DOHH2 (cell line): Measurements from ENCODE around the gene SOWAHA.

ENCODE experiments used
- H3F3A ChIP-seq: fragments of 200-600 bp; sonication (generic), shearing (Covaris generic); 2 replicates; pipeline ENCODE4 v1.6.0; 2016; ENCODE audit warnings: antibody characterized with exemption, mild to moderate bottlenecking; ENCODE audit not compliant: control insufficient read depth, insufficient read depth
- H3K27ac ChIP-seq: fragments of 200-600 bp; sonication (generic); 2 replicates; pipeline ENCODE4 v1.5.1; 2014; ENCODE audit warnings: low read depth, mild to moderate bottlenecking, low read length, moderate library complexity
- H3K27me3 ChIP-seq: fragments of 200-600 bp; sonication (generic); 2 replicates; pipeline ENCODE4 v1.6.1; 2014; ENCODE audit warnings: mild to moderate bottlenecking, low read length, mixed read lengths; ENCODE audit not compliant: control insufficient read depth
- H3K36me3 ChIP-seq: fragments of 200-600 bp; sonication (generic); 2 replicates; pipeline ENCODE4 v1.6.1; 2014; ENCODE audit warnings: mild to moderate bottlenecking, low read length, moderate library complexity, mixed read lengths; ENCODE audit not compliant: control insufficient read depth
- H3K4me1 ChIP-seq: fragments of 200-600 bp; sonication (generic); 2 replicates; pipeline ENCODE4 v1.6.1; 2014; ENCODE audit warnings: mild to moderate bottlenecking, low read length, mixed read lengths; ENCODE audit not compliant: control insufficient read depth
- H3K4me2 ChIP-seq: fragments of 200-600 bp; sonication (generic); 2 replicates; pipeline ENCODE4 v1.6.0; 2014; ENCODE audit warnings: mild to moderate bottlenecking, low read length, moderate library complexity
- H3K4me3 ChIP-seq: fragments of 200-600 bp; sonication (generic); 2 replicates; pipeline ENCODE4 v1.5.1; 2014; ENCODE audit warnings: mild to moderate bottlenecking, low read length, mixed read lengths
- H3K79me2 ChIP-seq: fragments of 200-600 bp; sonication (generic); 2 replicates; pipeline ENCODE4 v1.6.1; 2014; ENCODE audit warnings: mild to moderate bottlenecking, low read length, mixed read lengths; ENCODE audit not compliant: control insufficient read depth
- H3K9me2 ChIP-seq: fragments of 200-600 bp; sonication (generic); replicated peaks from 2 replicates; pipeline ENCODE4 v1.6.1; 2014; ENCODE audit warnings: mild to moderate bottlenecking, low read length, mixed read lengths; ENCODE audit not compliant: control insufficient read depth
- H3K9me3 ChIP-seq: fragments of 200-600 bp; sonication (generic); 2 replicates; pipeline ENCODE4 v1.6.1; 2014; ENCODE audit warnings: antibody characterized with exemption, low read length, mixed read lengths; ENCODE audit not compliant: control insufficient read depth, insufficient read depth
- H4K20me1 ChIP-seq: fragments of 200-600 bp; sonication (generic); 2 replicates; pipeline ENCODE4 v1.6.0; 2014; ENCODE audit warnings: low read depth, mild to moderate bottlenecking, antibody characterized with exemption, low read length, moderate library complexity; ENCODE audit not compliant: control insufficient read depth, insufficient read depth
- EZH2phosphoT487 ChIP-seq: fragments of 200-600 bp; sonication (generic); IDR thresholded peaks from 2 replicates; pipeline ENCODE4 v1.6.1; 2017; ENCODE audit warnings: borderline replicate concordance, mild to moderate bottlenecking, antibody characterized with exemption, low read length, moderate library complexity, mixed read lengths
- TF ChIP-seq, protein P1 (sequence below): fragments of 200-600 bp; sonication (generic); IDR thresholded peaks from one replicate; pipeline ENCODE4 v1.5.1; 2014; ENCODE audit warnings: antibody characterized with exemption, mild to moderate bottlenecking, low read depth, low read length; ENCODE audit not compliant: poor library complexity, severe bottlenecking

The SOWAHA gene

GRCh38 chr5:132787076-132787475 is 26.0 kb upstream of the SOWAHA start:
- no peaks in the 10 kb centered on the region for H3F3A ChIP-seq
- H3K4me2 ChIP-seq: no peak overlapping the region
- peaks cover 30% of the 10 kb centered on the region for H3K27me3 ChIP-seq
- TF ChIP-seq, protein P1, sequence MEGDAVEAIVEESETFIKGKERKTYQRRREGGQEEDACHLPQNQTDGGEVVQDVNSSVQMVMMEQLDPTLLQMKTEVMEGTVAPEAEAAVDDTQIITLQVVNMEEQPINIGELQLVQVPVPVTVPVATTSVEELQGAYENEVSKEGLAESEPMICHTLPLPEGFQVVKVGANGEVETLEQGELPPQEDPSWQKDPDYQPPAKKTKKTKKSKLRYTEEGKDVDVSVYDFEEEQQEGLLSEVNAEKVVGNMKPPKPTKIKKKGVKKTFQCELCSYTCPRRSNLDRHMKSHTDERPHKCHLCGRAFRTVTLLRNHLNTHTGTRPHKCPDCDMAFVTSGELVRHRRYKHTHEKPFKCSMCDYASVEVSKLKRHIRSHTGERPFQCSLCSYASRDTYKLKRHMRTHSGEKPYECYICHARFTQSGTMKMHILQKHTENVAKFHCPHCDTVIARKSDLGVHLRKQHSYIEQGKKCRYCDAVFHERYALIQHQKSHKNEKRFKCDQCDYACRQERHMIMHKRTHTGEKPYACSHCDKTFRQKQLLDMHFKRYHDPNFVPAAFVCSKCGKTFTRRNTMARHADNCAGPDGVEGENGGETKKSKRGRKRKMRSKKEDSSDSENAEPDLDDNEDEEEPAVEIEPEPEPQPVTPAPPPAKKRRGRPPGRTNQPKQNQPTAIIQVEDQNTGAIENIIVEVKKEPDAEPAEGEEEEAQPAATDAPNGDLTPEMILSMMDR: no peak
- no peak for TF ChIP-seq EZH2phosphoT487
- H3K27ac ChIP-seq: no peak overlapping the region
- no peaks in the 10 kb centered on the region for H3K4me1 ChIP-seq
- no peaks in the 10 kb centered on the region for H3K36me3 ChIP-seq
- H3K79me2 ChIP-seq: no peaks in the 10 kb centered on the region
- no peaks in the 10 kb centered on the region for H3K9me2 ChIP-seq
- no peaks in the 10 kb centered on the region for H3K9me3 ChIP-seq
- H3K4me3 ChIP-seq: no peak overlapping the region
- H4K20me1 ChIP-seq: no peaks in the 10 kb centered on the region; the same call in 1 of the 2 replicates

- H3K27ac ChIP-seq: no peak overlapping the region
- no peak overlapping the region for H3K4me3 ChIP-seq
- H3K36me3 ChIP-seq: no peaks in the 10 kb centered on the region
- no peaks in the 10 kb centered on the region for H3F3A ChIP-seq
- H3K4me2 ChIP-seq: no peak overlapping the region
- no peaks in the 10 kb centered on the region; the same call in 1 of the 2 replicates for H4K20me1 ChIP-seq
- H3K4me1 ChIP-seq: no peaks in the 10 kb centered on the region
- H3K79me2 ChIP-seq: no peaks in the 10 kb centered on the region
- no peaks in the 10 kb centered on the region for H3K9me2 ChIP-seq
- H3K9me3 ChIP-seq: no peaks in the 10 kb centered on the region
- TF ChIP-seq, protein P1: no peak
- TF ChIP-seq EZH2phosphoT487: no peak
- H3K27me3 ChIP-seq: peaks cover 26% of the 10 kb centered on the region
Measured at GRCh38 chr5:132788508-132788907, 24.6 kb upstream of the SOWAHA start.

DNA sequence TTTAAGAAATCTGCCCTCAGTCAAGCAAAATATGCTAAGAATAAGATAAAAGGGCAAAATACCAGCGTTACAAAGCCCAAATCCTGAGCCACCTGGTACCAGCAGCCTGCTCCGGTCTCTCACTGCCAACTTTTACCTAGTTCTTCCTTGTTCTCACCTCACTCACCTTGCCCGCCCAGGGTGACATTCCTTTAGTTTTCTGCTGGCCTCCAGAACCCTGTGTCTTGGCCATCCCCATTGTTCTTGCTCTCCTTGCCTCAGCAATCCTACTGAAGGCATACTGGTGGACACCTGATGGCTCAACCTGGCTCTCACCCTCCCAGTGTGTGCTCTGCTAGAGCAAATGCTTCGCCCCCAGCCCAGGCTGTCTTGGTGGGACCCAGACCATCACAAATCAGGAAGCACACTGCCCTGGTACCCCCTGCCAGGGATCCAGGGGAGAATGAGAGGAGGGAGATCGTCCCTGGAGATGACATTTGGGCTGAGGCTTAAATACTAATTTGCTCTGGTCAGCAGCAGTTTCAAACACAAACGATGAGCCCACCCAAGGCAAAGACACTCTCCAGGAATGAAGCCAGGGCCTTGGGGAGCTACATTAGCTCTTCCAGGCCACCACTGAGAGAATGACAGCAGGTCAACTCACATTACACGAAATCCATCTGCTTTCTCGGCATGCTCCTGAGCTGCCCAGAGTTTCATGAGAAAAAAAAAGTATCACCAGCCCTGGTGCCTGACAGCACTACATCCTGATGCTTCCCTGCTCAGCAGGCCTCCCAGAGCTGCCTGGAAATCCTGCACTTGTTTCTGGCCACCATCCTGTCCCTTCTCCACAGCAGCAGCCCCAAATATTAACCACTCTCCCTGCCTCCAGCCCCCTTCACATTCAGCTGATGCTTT is 23.9 kb upstream of the SOWAHA start:
- no peak overlapping the region for H3K4me3 ChIP-seq
- no peak overlapping the region for H3K4me2 ChIP-seq
- H3K79me2 ChIP-seq: no peaks in the 10 kb centered on the region
- H3K4me1 ChIP-seq: no peaks in the 10 kb centered on the region
- H3K36me3 ChIP-seq: no peaks in the 10 kb centered on the region
- H3K9me2 ChIP-seq: no peaks in the 10 kb centered on the region
- TF ChIP-seq, protein P1: no peak
- TF ChIP-seq EZH2phosphoT487: no peak
- H3K9me3 ChIP-seq: no peaks in the 10 kb centered on the region
- H3K27me3 ChIP-seq: peaks cover 23% of the 10 kb centered on the region
- H3K27ac ChIP-seq: no peak overlapping the region
- H3F3A ChIP-seq: no peaks in the 10 kb centered on the region
- no peaks in the 10 kb centered on the region; the same call in 1 of the 2 replicates for H4K20me1 ChIP-seq
